GM18526 (cell line): ENCODE results near the gene MGARP.

Source experiments
- POLR2A ChIP-seq: IDR thresholded peaks from 3 replicates; pipeline ENCODE4 v1.6.1; 2011; ENCODE audit not compliant: insufficient read length; ENCODE audit errors: extremely low read depth

The MGARP gene

GRCh38 chr4:139299536-139299935 is 19.5 kb upstream of the MGARP start:
- no peak for TF ChIP-seq POLR2A

- no peak for TF ChIP-seq POLR2A
Observed at GRCh38 chr4:139297001-139297410, 17.0 kb upstream of the MGARP start.

- TF ChIP-seq POLR2A = no peak
Observed at GRCh38 chr4:139295942-139296299, 15.9 kb upstream of the MGARP start.

- peak; percentile 72 for TF ChIP-seq POLR2A
Observed at GRCh38 chr4:139295206-139295941, 15.3 kb upstream of the MGARP start.

- TF ChIP-seq POLR2A = no peak
Observed at GRCh38 chr4:139286186-139286698, 6.2 kb upstream of the MGARP start.

GRCh38 chr4:139282721-139283075 is 2.7 kb upstream of the MGARP start:
- TF ChIP-seq POLR2A = no peak

- TF ChIP-seq POLR2A = no peak
Observed at GRCh38 chr4:139282065-139282720, 2.2 kb upstream of the MGARP start.

GRCh38 chr4:139278912-139279759 is 889 bp downstream of the MGARP start:
- TF ChIP-seq POLR2A = no peak

GRCh38 chr4:139278485-139278884 is 1.5 kb downstream of the MGARP start:
- TF ChIP-seq POLR2A = no peak

GRCh38 chr4:139275281-139275735 is 4.7 kb downstream of the MGARP start:
- no peak for TF ChIP-seq POLR2A

- no peak for TF ChIP-seq POLR2A
Observed at GRCh38 chr4:139274790-139275189, 5.2 kb downstream of the MGARP start.

GRCh38 chr4:139273835-139274234 is 6.2 kb downstream of the MGARP start:
- TF ChIP-seq POLR2A = no peak

GRCh38 chr4:139267301-139267700 is 12.7 kb downstream of the MGARP start:
- no peak for TF ChIP-seq POLR2A

- no peak for TF ChIP-seq POLR2A
Observed at GRCh38 chr4:139266583-139267257, 13.3 kb downstream of the MGARP start.

GRCh38 chr4:139266208-139266582 is 13.8 kb downstream of the MGARP start:
- TF ChIP-seq POLR2A = no peak
